Body of pancreas (tissue), 4 donors: ENCODE results near the gene IQGAP2.

ENCODE experiments used
- POLR2A ChIP-seq, 3 donors: fragments of 450-650 bp; IDR thresholded peaks; one replicate each; pipeline ENCODE4 v1.6.1; 2016; ENCODE audit warnings: antibody characterized with exemption in 3 of 3, mild to moderate bottlenecking in 2 of 3
- TF ChIP-seq, protein P1 (sequence below), 7 experiments: fragments of 450-650 bp in 4 of 7; fragments of 200-600 bp in 3 of 7; sonication (generic) in 3 of 7; IDR thresholded peaks; one replicate each; pipeline ENCODE4 v1.5.1; 2016 to 2019; ENCODE audit warnings: antibody characterized with exemption in 7 of 7

DNA sequence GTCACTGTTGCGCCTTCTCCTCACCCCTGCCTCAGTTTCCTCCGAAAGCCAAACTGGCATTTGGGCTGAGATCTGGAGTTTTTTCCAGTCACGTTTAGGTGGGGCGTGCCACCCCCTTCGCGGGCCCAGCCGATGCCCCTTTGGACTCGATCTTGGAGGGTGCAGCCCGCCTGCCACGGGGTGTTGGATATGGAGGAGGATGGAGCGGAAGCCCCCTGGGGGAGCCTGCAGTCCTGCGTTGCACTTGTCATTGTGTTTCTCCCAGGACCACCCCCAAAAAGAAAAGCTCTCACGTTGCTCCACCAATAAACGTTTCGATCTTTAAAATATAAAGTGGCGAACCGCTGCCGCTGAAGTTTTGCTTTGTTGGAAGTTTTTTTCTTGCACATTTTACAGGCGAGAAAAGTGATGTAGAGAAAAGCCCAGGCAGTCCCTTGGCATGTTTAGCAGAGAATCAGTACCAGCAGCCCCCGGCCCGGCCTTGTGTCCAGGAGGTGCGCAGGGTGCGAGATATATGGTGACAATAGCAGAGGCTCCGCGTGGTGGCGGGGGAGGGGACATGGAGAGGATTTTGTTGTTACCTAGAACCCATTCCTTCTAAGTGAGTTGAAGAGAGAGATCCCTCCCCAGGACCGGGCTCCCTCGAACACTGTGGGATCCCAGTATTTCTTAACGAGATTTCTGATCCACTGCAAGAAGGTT lies 313.5 kb downstream of the IQGAP2 start:
- TF ChIP-seq, protein P1, sequence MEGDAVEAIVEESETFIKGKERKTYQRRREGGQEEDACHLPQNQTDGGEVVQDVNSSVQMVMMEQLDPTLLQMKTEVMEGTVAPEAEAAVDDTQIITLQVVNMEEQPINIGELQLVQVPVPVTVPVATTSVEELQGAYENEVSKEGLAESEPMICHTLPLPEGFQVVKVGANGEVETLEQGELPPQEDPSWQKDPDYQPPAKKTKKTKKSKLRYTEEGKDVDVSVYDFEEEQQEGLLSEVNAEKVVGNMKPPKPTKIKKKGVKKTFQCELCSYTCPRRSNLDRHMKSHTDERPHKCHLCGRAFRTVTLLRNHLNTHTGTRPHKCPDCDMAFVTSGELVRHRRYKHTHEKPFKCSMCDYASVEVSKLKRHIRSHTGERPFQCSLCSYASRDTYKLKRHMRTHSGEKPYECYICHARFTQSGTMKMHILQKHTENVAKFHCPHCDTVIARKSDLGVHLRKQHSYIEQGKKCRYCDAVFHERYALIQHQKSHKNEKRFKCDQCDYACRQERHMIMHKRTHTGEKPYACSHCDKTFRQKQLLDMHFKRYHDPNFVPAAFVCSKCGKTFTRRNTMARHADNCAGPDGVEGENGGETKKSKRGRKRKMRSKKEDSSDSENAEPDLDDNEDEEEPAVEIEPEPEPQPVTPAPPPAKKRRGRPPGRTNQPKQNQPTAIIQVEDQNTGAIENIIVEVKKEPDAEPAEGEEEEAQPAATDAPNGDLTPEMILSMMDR (IDR thresholded peaks at IDR 0.05): no peak
- no peak for TF ChIP-seq POLR2A (IDR thresholded peaks at IDR 0.05)
